IMR-90 (cell line): ENCODE results near the gene CYB561D1. TPM values are rescaled to one million over a fixed set of nuclear protein-coding genes. Genes with fewer than 3 reads are reported as not detected.
"Not testable (repeated sequence)": the region's sequence is repeated elsewhere in the genome, so short reads cannot be mapped to it uniquely, and the experiment has no call there.

Experiments used
- ATAC-seq: fragments of 200-7000 bp; cut with Tn5 transposase; 2 replicates; pipeline ENCODE4 v1.9.1; 2020; ENCODE audit warnings: low read depth, mild to moderate bottlenecking, moderate library complexity
- BruUV-seq: library from RNA; stranded (reverse); fragments of 400-500 nt; replicated peaks from 2 replicates; lab custom pipeline; 2021; lab: Mats Ljungman, UMichigan
- CTCF ChIA-PET: fragments of 300-600 bp; formaldehyde crosslinking; extraction: SDS; loops from one replicate; lab custom pipeline; 2021; ENCODE audit warnings: antibody characterized with exemption; lab: Yijun Ruan, JAX
- POLR2A ChIA-PET: fragments of 300-600 bp; sonication (Branson Sonifier 250); formaldehyde crosslinking; loops from one replicate; lab custom pipeline; 2022; ENCODE audit warnings: antibody characterized with exemption; ENCODE audit not compliant: unreplicated experiment; lab: Charles Lee
- DNase-seq: peaks from one replicate; pipeline ENCODE4 v3.0.0; 2013
- H2AFZ ChIP-seq: replicated peaks from 2 replicates; pipeline ENCODE3; 2013; ENCODE audit warnings: low read length, mild to moderate bottlenecking; ENCODE audit not compliant: poor library complexity
- H2AK5ac ChIP-seq: 2 replicates; pipeline ENCODE4 v1.6.1; 2013; ENCODE audit warnings: low read depth, low read length, inconsistent platforms
- H2AK9ac ChIP-seq: replicated peaks from 2 replicates; pipeline ENCODE3; 2013; ENCODE audit warnings: mild to moderate bottlenecking, low read depth, low read length, moderate library complexity; ENCODE audit not compliant: poor library complexity
- H2BK120ac ChIP-seq: 2 replicates; pipeline ENCODE4 v1.6.1; 2013; ENCODE audit warnings: low read depth, low read length, inconsistent platforms
- H2BK15ac ChIP-seq: 3 replicates; pipeline ENCODE4 v1.6.1; 2013; ENCODE audit warnings: low read depth, low read length, inconsistent platforms
- H2BK20ac ChIP-seq: 2 replicates; pipeline ENCODE4 v1.6.1; 2013; ENCODE audit warnings: low read depth, mild to moderate bottlenecking, inconsistent platforms, low read length, moderate library complexity
- H2BK5ac ChIP-seq: 2 replicates; pipeline ENCODE4 v1.6.1; 2013; ENCODE audit warnings: mild to moderate bottlenecking, low read depth, low read length, inconsistent platforms; ENCODE audit not compliant: poor library complexity, severe bottlenecking
- H3K14ac ChIP-seq: replicated peaks from 2 replicates; pipeline ENCODE4 v1.6.1; 2013; ENCODE audit warnings: low read depth, low read length, inconsistent platforms
- H3K18ac ChIP-seq: 2 replicates; pipeline ENCODE4 v1.6.1; 2013; ENCODE audit warnings: low read depth, low read length, control low read depth
- H3K23ac ChIP-seq: 2 replicates; pipeline ENCODE4 v1.6.1; 2013; ENCODE audit warnings: low read depth, low read length, inconsistent platforms
- H3K27ac ChIP-seq: 2 replicates; pipeline ENCODE4 v1.5.1; 2013; ENCODE audit warnings: mild to moderate bottlenecking, control low read depth, low read length; ENCODE audit not compliant: insufficient read depth
- H3K27me3 ChIP-seq: 2 replicates; pipeline ENCODE4 v1.6.1; 2013; ENCODE audit warnings: low read length; ENCODE audit not compliant: control insufficient read depth, insufficient read depth
- H3K36me3 ChIP-seq: 2 replicates; pipeline ENCODE4 v1.6.1; 2013; ENCODE audit warnings: low read length, mixed read lengths; ENCODE audit not compliant: control insufficient read depth, insufficient read depth
- H3K4ac ChIP-seq: 2 replicates; pipeline ENCODE4 v1.6.1; 2013; ENCODE audit warnings: low read depth, low read length, inconsistent platforms
- H3K4me1 ChIP-seq: 2 replicates; pipeline ENCODE4 v1.6.1; 2013; ENCODE audit warnings: low read length, mixed read lengths; ENCODE audit not compliant: control insufficient read depth, insufficient read depth
- H3K4me2 ChIP-seq: 2 replicates; pipeline ENCODE4 v1.6.1; 2013; ENCODE audit warnings: low read depth, mild to moderate bottlenecking, control low read depth, low read length, moderate library complexity
- H3K4me3 ChIP-seq: 2 replicates; pipeline ENCODE4 v1.5.1; 2013; ENCODE audit warnings: low read depth, mild to moderate bottlenecking, control low read depth, low read length, moderate library complexity; ENCODE audit not compliant: insufficient read depth
- H3K56ac ChIP-seq: 2 replicates; pipeline ENCODE4 v1.6.1; 2013; ENCODE audit warnings: low read length, inconsistent platforms; ENCODE audit not compliant: insufficient read depth; ENCODE audit errors: extremely low read depth
- H3K79me1 ChIP-seq, 2 experiments: 2 replicates each; pipeline ENCODE4 v1.6.1; 2013; ENCODE audit warnings: low read length in 2 of 2, inconsistent platforms in 1 of 2, low read depth in 1 of 2
- H3K9ac ChIP-seq: 2 replicates; pipeline ENCODE4 v1.6.1; 2013; ENCODE audit warnings: low read depth, low read length, control low read depth
- H3K9me1 ChIP-seq: 2 replicates; pipeline ENCODE4 v1.6.1; 2013; ENCODE audit warnings: low read length, inconsistent platforms; ENCODE audit not compliant: insufficient read depth
- H3K9me3 ChIP-seq: 2 replicates; pipeline ENCODE4 v1.6.1; 2013; ENCODE audit warnings: low read length; ENCODE audit not compliant: control insufficient read depth, insufficient read depth
- H4K20me1 ChIP-seq: 2 replicates; pipeline ENCODE4 v1.6.1; 2013; ENCODE audit warnings: low read length, inconsistent platforms; ENCODE audit not compliant: insufficient read depth
- H4K5ac ChIP-seq: 2 replicates; pipeline ENCODE4 v1.6.1; 2013; ENCODE audit warnings: mild to moderate bottlenecking, low read depth, low read length, control low read depth
- H4K8ac ChIP-seq, 2 experiments: 2 replicates each; pipeline ENCODE4 v1.6.1; 2013; ENCODE audit warnings: low read depth in 2 of 2, low read length in 2 of 2, control low read depth in 1 of 2, inconsistent platforms in 1 of 2
- H4K91ac ChIP-seq: 2 replicates; pipeline ENCODE4 v1.6.1; 2013; ENCODE audit warnings: low read depth, low read length, inconsistent platforms; ENCODE audit not compliant: insufficient read depth
- WGBS, 2 experiments: methylation state at CpG; one replicate each; pipeline versions ENCODE4 v1.1.5 to v1.1.7; 2013; ENCODE audit warnings: missing lambda C conversion rate in 2 of 2; ENCODE audit not compliant: insufficient read length in 1 of 2; ENCODE audit errors: extremely low coverage in 2 of 2; 5-methylcytosine and 5-hydroxymethylcytosine counted together
- dilution Hi-C: fragments of 300-500 bp; cut with HindIII; formaldehyde crosslinking; loops from one replicate; pipeline ENCODE4 v1.14.3; 2018; ENCODE audit warnings: low sequenced_read_pairs; ENCODE audit not compliant: unreplicated experiment
- in situ Hi-C: fragments of 300-500 bp; cut with MboI; formaldehyde crosslinking; loops from 3 replicates; pipeline ENCODE4 v1.14.3; 2019; ENCODE audit warnings: low sequenced_read_pairs, inconsistent platforms, mixed read lengths
- intact Hi-C: fragments of 100-400 bp; cut with micrococcal nuclease; formaldehyde crosslinking; loops from 2 replicates; pipeline ENCODE4 v1.10.0; 2022
- polyA plus RNA-seq, 3 experiments: library from polyadenylated mRNA; depleted of rRNA; stranded (reverse); fragments of >200 nt; gene quantifications; 2 replicates each; pipeline ENCODE4 v1.2.3, GENCODE V29; 2012; ENCODE audit warnings: low replicate concordance in 1 of 3
- total RNA-seq: library from RNA; depleted of rRNA; stranded (reverse); fragments of >200 nt; gene quantifications from 2 replicates; pipeline ENCODE4 v1.2.3, GENCODE V29; 2012

Gene CYB561D1
- total and polyA plus RNA-seq, 2 of the 4 experiments (the other 2 are of a cell fraction) = 5.7 to 8.1 TPM

GRCh38 chr1:109445949-109446695 is 47.8 kb upstream of the CYB561D1 start:
- H4K5ac ChIP-seq, in situ Hi-C loops, H4K20me1 ChIP-seq, POLR2A ChIA-PET, H2BK120ac ChIP-seq, H2BK15ac ChIP-seq, H3K9me1 ChIP-seq, BruUV-seq, H3K56ac ChIP-seq, H3K4me2 ChIP-seq, H3K18ac ChIP-seq, H2AK5ac ChIP-seq, H2AK9ac ChIP-seq, H3K27me3 ChIP-seq, H3K9me3 ChIP-seq, CTCF ChIA-PET, H3K4me1 ChIP-seq, H3K4me3 ChIP-seq, H2BK20ac ChIP-seq, H2BK5ac ChIP-seq, H3K27ac ChIP-seq, H3K14ac ChIP-seq, H2AFZ ChIP-seq, dilution Hi-C loops, H3K79me1 ChIP-seq, H3K4ac ChIP-seq, H3K23ac ChIP-seq, H4K91ac ChIP-seq, H4K8ac ChIP-seq, H3K36me3 ChIP-seq: not testable (repeated sequence)
- WGBS, 2 experiments = no CpG with 5 or more reads among the region's 11 CpGs
- ATAC-seq (peak; percentile 48), DNase-seq (peak; percentile 5)
- intact Hi-C loops = loop anchor here (5.0 kb wide), 1 partner anchor 36 kb away; the partner anchor contains the start of gene ATXN7L2
- H3K9ac ChIP-seq = peak overlapping the region; percentile 2; the same call in 1 of the 2 replicates
